IPS-18a (cell line): ENCODE data around the gene MCF2L2.

Experiments used
- H3K27ac ChIP-seq: one replicate; pipeline ENCODE4 v1.5.1; 2013; ENCODE audit warnings: low read length
- H3K27me3 ChIP-seq: one replicate; pipeline ENCODE4 v1.6.1; 2013; ENCODE audit warnings: mild to moderate bottlenecking, low read length; ENCODE audit not compliant: control insufficient read depth, insufficient read depth
- H3K36me3 ChIP-seq: one replicate; pipeline ENCODE4 v1.6.1; 2013; ENCODE audit warnings: low read depth, low read length; ENCODE audit not compliant: control insufficient read depth
- H3K4me1 ChIP-seq: one replicate; pipeline ENCODE4 v1.6.1; 2013; ENCODE audit warnings: low read depth, low read length; ENCODE audit not compliant: control insufficient read depth
- H3K4me3 ChIP-seq: one replicate; pipeline ENCODE4 v1.5.1; 2013; ENCODE audit warnings: low read length
- H3K9ac ChIP-seq: one replicate; pipeline ENCODE4 v1.6.1; 2013; ENCODE audit warnings: mild to moderate bottlenecking, low read length, moderate library complexity
- H3K9me3 ChIP-seq: one replicate; pipeline ENCODE4 v1.6.1; 2013; ENCODE audit warnings: low read depth, low read length; ENCODE audit not compliant: control insufficient read depth

Gene MCF2L2

DNA sequence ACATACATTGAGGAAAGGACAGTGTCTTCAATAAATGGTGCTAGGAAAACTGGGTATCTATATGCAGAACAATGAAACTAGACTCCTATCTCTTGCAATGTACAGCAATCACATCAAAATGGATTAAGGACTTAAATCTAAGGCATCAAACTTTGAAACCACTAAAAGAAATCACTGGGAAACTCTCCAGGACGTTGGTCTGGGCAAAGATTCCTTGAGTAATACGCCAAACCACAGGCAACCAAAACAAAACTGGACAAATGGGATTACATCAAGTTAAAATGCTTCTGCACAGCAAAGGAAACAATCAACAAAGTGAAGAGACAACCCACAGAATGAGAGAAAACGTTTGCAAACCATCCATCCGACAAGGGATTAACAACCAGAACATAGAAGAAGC, 280.4 kb downstream of the MCF2L2 start:
- Histone ChIP-seq H3K9ac (no peak overlapping the region), H3K36me3 (no peaks in the 10 kb centered on the region), H3K27ac (no peak overlapping the region), H3K27me3 (no peaks in the 10 kb centered on the region), H3K4me1 (no peaks in the 10 kb centered on the region), H3K4me3 (no peak overlapping the region), H3K9me3 (no peaks in the 10 kb centered on the region)

DNA sequence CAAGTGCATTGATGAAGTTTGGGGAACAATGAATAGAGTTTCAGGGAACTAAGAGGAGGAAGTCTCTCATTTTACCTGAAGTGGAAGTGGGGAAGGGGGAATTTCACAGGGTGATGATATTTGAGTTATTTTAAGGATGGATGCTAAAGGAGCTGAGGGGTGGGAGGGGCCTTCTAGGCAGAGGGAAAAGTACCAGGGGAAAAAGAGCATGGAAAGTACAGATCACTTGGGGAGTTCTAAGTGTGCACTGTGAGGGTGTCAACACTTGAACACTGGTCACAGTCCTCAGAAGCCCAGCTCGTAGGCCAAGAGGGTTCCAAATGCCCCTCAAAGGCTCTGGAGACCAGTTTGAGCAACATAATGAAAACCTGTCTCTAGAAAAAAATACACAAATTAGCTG, 284.1 kb downstream of the MCF2L2 start:
- Histone ChIP-seq H3K4me3 (no peak overlapping the region), H3K9me3 (no peaks in the 10 kb centered on the region), H3K9ac (no peak overlapping the region), H3K36me3 (no peaks in the 10 kb centered on the region), H3K27me3 (no peaks in the 10 kb centered on the region), H3K4me1 (no peaks in the 10 kb centered on the region), H3K27ac (no peak overlapping the region)

- Histone ChIP-seq H3K4me1 (no peaks in the 10 kb centered on the region), H3K4me3 (no peak overlapping the region), H3K27ac (no peak overlapping the region), H3K36me3 (no peaks in the 10 kb centered on the region), H3K9me3 (no peaks in the 10 kb centered on the region), H3K27me3 (no peaks in the 10 kb centered on the region), H3K9ac (no peak overlapping the region)
Measured at GRCh38 chr3:183142199-183142598, 286.2 kb downstream of the MCF2L2 start.

DNA sequence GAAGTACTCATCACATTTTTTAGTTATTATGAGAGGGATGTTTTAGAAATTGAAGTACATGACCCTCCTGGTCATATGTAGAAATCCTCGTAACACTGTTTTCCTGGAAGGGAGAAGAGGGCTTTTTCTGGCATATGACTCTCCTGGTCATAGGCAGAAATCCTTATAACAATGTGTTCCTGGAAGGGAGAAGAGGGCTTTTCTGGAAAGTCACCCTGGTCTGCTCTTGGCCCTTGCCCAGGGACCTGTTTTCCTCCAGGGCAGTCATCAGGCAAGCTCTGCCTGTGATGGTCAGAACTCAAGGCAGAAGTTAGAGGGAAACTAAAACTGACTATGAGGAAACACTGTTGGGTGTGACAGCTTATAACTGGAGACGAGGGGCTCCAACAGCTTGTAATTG, 293.6 kb downstream of the MCF2L2 start:
- Histone ChIP-seq H3K4me3 (no peak overlapping the region), H3K4me1 (no peaks in the 10 kb centered on the region), H3K27ac (no peak overlapping the region), H3K36me3 (no peaks in the 10 kb centered on the region), H3K27me3 (no peaks in the 10 kb centered on the region), H3K9ac (no peak overlapping the region), H3K9me3 (peaks cover under 1% of the 10 kb centered on the region)

DNA sequence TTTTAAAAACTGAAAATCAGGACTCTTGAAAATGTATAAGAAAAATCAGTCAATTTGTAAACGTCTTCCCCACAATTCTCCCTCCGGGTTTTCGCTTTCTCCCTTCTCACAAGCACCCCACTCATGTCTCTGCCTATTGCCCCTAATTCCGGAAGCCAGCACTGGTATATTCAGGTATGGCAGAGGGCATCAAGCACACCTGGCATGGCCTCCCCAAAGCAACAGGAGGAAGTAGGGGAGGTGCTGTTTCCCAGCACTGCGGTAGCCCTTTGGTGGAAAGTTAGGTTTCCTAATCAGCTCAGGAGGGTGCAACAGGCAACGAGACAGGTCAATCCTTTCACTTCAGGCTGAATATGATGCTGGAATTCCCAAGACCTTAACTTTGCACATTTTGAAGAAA, 296.0 kb downstream of the MCF2L2 start:
- no peak overlapping the region for H3K4me3 ChIP-seq
- no peaks in the 10 kb centered on the region for H3K36me3 ChIP-seq
- peaks cover 11% of the 10 kb centered on the region for H3K9me3 ChIP-seq
- H3K27me3 ChIP-seq: no peaks in the 10 kb centered on the region
- H3K9ac ChIP-seq: no peak overlapping the region
- no peak overlapping the region for H3K27ac ChIP-seq
- no peaks in the 10 kb centered on the region for H3K4me1 ChIP-seq

- Histone ChIP-seq H3K9me3 (peaks cover 11% of the 10 kb centered on the region), H3K4me1 (no peaks in the 10 kb centered on the region), H3K9ac (no peak overlapping the region), H3K36me3 (no peaks in the 10 kb centered on the region), H3K4me3 (no peak overlapping the region), H3K27ac (no peak overlapping the region), H3K27me3 (no peaks in the 10 kb centered on the region)
Measured at GRCh38 chr3:183131735-183132134, 296.7 kb downstream of the MCF2L2 start.

GRCh38 chr3:183131186-183131725, 297.2 kb downstream of the MCF2L2 start:
- Histone ChIP-seq H3K4me3 (no peak overlapping the region), H3K36me3 (no peaks in the 10 kb centered on the region), H3K27me3 (no peaks in the 10 kb centered on the region), H3K4me1 (no peaks in the 10 kb centered on the region), H3K9me3 (peaks cover 11% of the 10 kb centered on the region), H3K27ac (no peak overlapping the region), H3K9ac (no peak overlapping the region)

DNA sequence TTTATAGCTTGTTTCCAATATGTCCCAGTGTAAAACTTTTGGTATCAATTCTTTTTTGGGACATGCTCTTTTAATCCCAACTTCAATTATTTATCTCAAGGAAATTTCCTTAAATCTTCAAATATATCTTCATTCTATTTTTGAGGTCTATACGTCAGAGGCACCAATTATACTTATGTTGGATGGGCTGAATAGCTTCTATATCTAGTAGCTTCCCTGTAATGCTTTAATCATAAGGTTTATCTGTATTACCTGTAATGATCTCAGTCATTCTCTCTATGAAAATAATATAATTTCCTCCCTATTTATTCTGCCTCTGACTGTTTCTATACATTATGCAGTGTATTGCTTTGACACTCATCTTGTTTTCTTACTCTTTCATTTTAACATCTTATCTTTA, 299.2 kb downstream of the MCF2L2 start:
- no peak overlapping the region for H3K4me3 ChIP-seq
- H3K9ac ChIP-seq: no peak overlapping the region
- H3K27me3 ChIP-seq: no peaks in the 10 kb centered on the region
- peaks cover 11% of the 10 kb centered on the region for H3K9me3 ChIP-seq
- H3K36me3 ChIP-seq: no peaks in the 10 kb centered on the region
- no peak overlapping the region for H3K27ac ChIP-seq
- no peaks in the 10 kb centered on the region for H3K4me1 ChIP-seq

- no peak overlapping the region for H3K27ac ChIP-seq
- no peak overlapping the region for H3K4me3 ChIP-seq
- H3K36me3 ChIP-seq: no peaks in the 10 kb centered on the region
- H3K9me3 ChIP-seq: peaks cover 11% of the 10 kb centered on the region
- H3K4me1 ChIP-seq: no peaks in the 10 kb centered on the region
- H3K9ac ChIP-seq: no peak overlapping the region
- H3K27me3 ChIP-seq: no peaks in the 10 kb centered on the region
Measured at GRCh38 chr3:183128709-183129108, 299.7 kb downstream of the MCF2L2 start.
